Parathyroid adenoma (tissue), 2 donors: ENCODE measurements around the gene SASH1.

Source experiments
- H2AFZ ChIP-seq: fragments of 300-600 bp; sonication (generic); one replicate; pipeline ENCODE4 v1.7.0; 2017; ENCODE audit warnings: antibody characterized with exemption, mild to moderate bottlenecking
- H3K27ac ChIP-seq: fragments of 300-600 bp; sonication (generic); one replicate; pipeline ENCODE4 v1.7.0; 2017
- H3K27me3 ChIP-seq: fragments of 300-600 bp; sonication (generic); one replicate; pipeline ENCODE4 v1.7.0; 2017; ENCODE audit warnings: low read length; ENCODE audit not compliant: control insufficient read depth, insufficient read depth
- H3K36me3 ChIP-seq: fragments of 300-600 bp; sonication (generic); one replicate; pipeline ENCODE4 v1.7.0; 2017; ENCODE audit warnings: low read length; ENCODE audit not compliant: control insufficient read depth, insufficient read depth
- H3K4me1 ChIP-seq: fragments of 300-600 bp; sonication (generic); one replicate; pipeline ENCODE4 v1.7.0; 2017; ENCODE audit warnings: control low read depth
- H3K4me2 ChIP-seq: fragments of 300-600 bp; sonication (generic); one replicate; pipeline ENCODE4 v1.7.0; 2017; ENCODE audit warnings: low read length
- H3K4me3 ChIP-seq: fragments of 300-600 bp; sonication (generic); one replicate; pipeline ENCODE4 v1.7.0; 2017; ENCODE audit warnings: low read depth, low read length
- H3K79me2 ChIP-seq: fragments of 300-600 bp; sonication (generic); one replicate; pipeline ENCODE4 v1.7.0; 2017; ENCODE audit warnings: control low read depth
- H3K9ac ChIP-seq: fragments of 300-600 bp; sonication (generic); one replicate; pipeline ENCODE4 v1.7.0; 2017; ENCODE audit warnings: mild to moderate bottlenecking
- H3K9me3 ChIP-seq: fragments of 300-600 bp; sonication (generic); one replicate; pipeline ENCODE4 v1.7.0; 2017; ENCODE audit warnings: low read length; ENCODE audit not compliant: control insufficient read depth
- CTCF ChIP-seq: fragments of 300-600 bp; sonication (generic); IDR thresholded peaks from one replicate; pipeline ENCODE4 v1.7.0; 2017; ENCODE audit warnings: antibody characterized with exemption, mild to moderate bottlenecking
- donor health status: primary hyperparathyroidism.

The SASH1 gene

GRCh38 chr6:148325316-148326068, 17.1 kb upstream of the SASH1 start:
- H3K9me3 ChIP-seq = no peaks in the 10 kb centered on the region
- H3K79me2 ChIP-seq = no peaks in the 10 kb centered on the region
- no peak overlapping the region for H2AFZ ChIP-seq
- TF ChIP-seq CTCF = no peak
- no peak overlapping the region for H3K9ac ChIP-seq
- no peak overlapping the region for H3K4me2 ChIP-seq
- H3K27ac ChIP-seq = no peak overlapping the region
- no peak overlapping the region for H3K4me3 ChIP-seq
- H3K27me3 ChIP-seq = no peaks in the 10 kb centered on the region
- H3K4me1 ChIP-seq = no peaks in the 10 kb centered on the region
- H3K36me3 ChIP-seq = no peaks in the 10 kb centered on the region

- Histone ChIP-seq H3K4me3 (no peak overlapping the region), H3K27ac (no peak overlapping the region), H2AFZ (no peak overlapping the region), H3K4me2 (no peak overlapping the region), H3K36me3 (no peaks in the 10 kb centered on the region), H3K4me1 (no peaks in the 10 kb centered on the region), H3K9me3 (no peaks in the 10 kb centered on the region), H3K9ac (no peak overlapping the region), H3K79me2 (no peaks in the 10 kb centered on the region), H3K27me3 (no peaks in the 10 kb centered on the region)
- TF ChIP-seq CTCF = no peak
Observed at GRCh38 chr6:148328876-148329555, 13.6 kb upstream of the SASH1 start.

GRCh38 chr6:148329596-148330381, 12.8 kb upstream of the SASH1 start:
- no peaks in the 10 kb centered on the region for H3K9me3 ChIP-seq
- H3K27me3 ChIP-seq = no peaks in the 10 kb centered on the region
- no peak overlapping the region for H2AFZ ChIP-seq
- no peak overlapping the region for H3K27ac ChIP-seq
- H3K36me3 ChIP-seq = no peaks in the 10 kb centered on the region
- no peaks in the 10 kb centered on the region for H3K4me1 ChIP-seq
- no peak overlapping the region for H3K4me3 ChIP-seq
- no peaks in the 10 kb centered on the region for H3K79me2 ChIP-seq
- H3K4me2 ChIP-seq = no peak overlapping the region
- TF ChIP-seq CTCF = no peak
- no peak overlapping the region for H3K9ac ChIP-seq

GRCh38 chr6:148332088-148332487, 10.6 kb upstream of the SASH1 start:
- H3K4me3 ChIP-seq = no peak overlapping the region
- H3K79me2 ChIP-seq = no peaks in the 10 kb centered on the region
- no peak overlapping the region for H3K27ac ChIP-seq
- no peaks in the 10 kb centered on the region for H3K4me1 ChIP-seq
- no peak for TF ChIP-seq CTCF
- no peak overlapping the region for H2AFZ ChIP-seq
- H3K9ac ChIP-seq = no peak overlapping the region
- no peak overlapping the region for H3K4me2 ChIP-seq
- no peaks in the 10 kb centered on the region for H3K36me3 ChIP-seq
- H3K9me3 ChIP-seq = no peaks in the 10 kb centered on the region
- H3K27me3 ChIP-seq = no peaks in the 10 kb centered on the region
